ENCODE results near the gene OPN5. TPM values are rescaled to one million over a fixed set of nuclear protein-coding genes. Genes with fewer than 3 reads are reported as not detected.

OPN5 gene
- total RNA-seq, 2 donors from 2014 or later, result not detected

- H3K4me1 ChIP-seq (ENCODE audit: control insufficient read depth in 1 of 2, low read depth in 2 of 2), result no peaks in the 10 kb centered on the region
- no peaks in the 10 kb centered on the region for H3K36me3 ChIP-seq
- DNase-seq (ENCODE audit: low spot score) (no peak), ATAC-seq (ENCODE audit: insufficient number of reproducible peaks, low FRiP score, low read depth) (no peak)
- no peak overlapping the region for H3K4me3 ChIP-seq
- TF ChIP-seq CTCF (IDR thresholded peaks at IDR 0.05), result no peak
- no peaks in the 10 kb centered on the region for H3K27me3 ChIP-seq (replicated peaks; ENCODE audit: insufficient read depth)
- H3K9me3 ChIP-seq, result no peaks in the 10 kb centered on the region
- no peak overlapping the region for H3K27ac ChIP-seq
These were observed 23.0 kb downstream of the OPN5 start for GRCh38 chr6:47804821-47805220.

DNA sequence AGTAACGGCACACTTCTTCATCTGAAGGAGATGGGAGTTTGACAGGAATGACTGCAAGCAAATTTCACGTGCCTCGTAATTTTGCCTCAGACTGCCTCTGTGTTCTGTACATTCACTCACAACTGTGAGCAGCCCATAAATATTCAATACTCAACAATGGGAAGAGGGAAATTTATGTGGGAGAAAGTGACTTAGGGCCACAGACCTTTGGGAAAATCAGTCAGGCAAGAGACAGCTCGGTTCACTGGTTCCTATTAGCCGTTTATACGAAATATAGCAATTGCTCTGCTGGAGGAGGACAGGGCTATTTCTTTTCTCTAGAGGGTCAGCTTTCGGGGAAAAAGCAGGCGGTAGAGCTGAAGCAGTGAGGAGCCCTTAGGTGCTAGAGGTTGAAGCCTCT is 28.0 kb downstream of the OPN5 start:
- no peaks in the 10 kb centered on the region for H3K4me1 ChIP-seq (ENCODE audit: control insufficient read depth in 1 of 2, low read depth in 2 of 2)
- no peaks in the 10 kb centered on the region for H3K9me3 ChIP-seq
- ATAC-seq (ENCODE audit: insufficient number of reproducible peaks, low FRiP score, low read depth) (no peak), DNase-seq (ENCODE audit: low spot score) (no peak)
- no peak overlapping the region for H3K4me3 ChIP-seq
- no peak for TF ChIP-seq CTCF (IDR thresholded peaks at IDR 0.05)
- H3K27me3 ChIP-seq (replicated peaks; ENCODE audit: insufficient read depth), result no peaks in the 10 kb centered on the region
- no peak overlapping the region for H3K27ac ChIP-seq
- no peaks in the 10 kb centered on the region for H3K36me3 ChIP-seq

GRCh38 chr6:47810885-47811284 is 29.1 kb downstream of the OPN5 start:
- H3K9me3 ChIP-seq, result no peaks in the 10 kb centered on the region
- no peak for ATAC-seq (ENCODE audit: insufficient number of reproducible peaks, low FRiP score, low read depth)

GRCh38 chr6:47811443-47811842 is 29.6 kb downstream of the OPN5 start:
- no peaks in the 10 kb centered on the region for H3K9me3 ChIP-seq
- H3K4me3 ChIP-seq, result no peak overlapping the region
- DNase-seq (ENCODE audit: low spot score), result no peak
- H3K27ac ChIP-seq, result no peak overlapping the region
- ATAC-seq (ENCODE audit: insufficient number of reproducible peaks, low FRiP score, low read depth), result no peak
- no peaks in the 10 kb centered on the region for H3K27me3 ChIP-seq (replicated peaks; ENCODE audit: insufficient read depth)
- H3K36me3 ChIP-seq, result no peaks in the 10 kb centered on the region
- no peaks in the 10 kb centered on the region for H3K4me1 ChIP-seq (ENCODE audit: control insufficient read depth in 1 of 2, low read depth in 2 of 2)
- no peak for TF ChIP-seq CTCF (IDR thresholded peaks at IDR 0.05)

More at GRCh38 chr6:47810885-47811284, 29.1 kb downstream of the OPN5 start:
- no peak overlapping the region for H3K4me3 ChIP-seq
- no peaks in the 10 kb centered on the region for H3K27me3 ChIP-seq (replicated peaks; ENCODE audit: insufficient read depth)
- H3K4me1 ChIP-seq (ENCODE audit: control insufficient read depth in 1 of 2, low read depth in 2 of 2), result no peaks in the 10 kb centered on the region
- no peak overlapping the region for H3K27ac ChIP-seq
- no peak for TF ChIP-seq CTCF (IDR thresholded peaks at IDR 0.05)
- H3K36me3 ChIP-seq, result no peaks in the 10 kb centered on the region
- no peak for DNase-seq (ENCODE audit: low spot score)

- no peak for ATAC-seq (ENCODE audit: insufficient number of reproducible peaks, low FRiP score, low read depth)
- no peak for DNase-seq (ENCODE audit: low spot score)
- H3K36me3 ChIP-seq, result no peaks in the 10 kb centered on the region
- no peak overlapping the region for H3K27ac ChIP-seq
- H3K9me3 ChIP-seq, result no peaks in the 10 kb centered on the region
- no peaks in the 10 kb centered on the region for H3K27me3 ChIP-seq (replicated peaks; ENCODE audit: insufficient read depth)
- no peak for TF ChIP-seq CTCF (IDR thresholded peaks at IDR 0.05)
- H3K4me1 ChIP-seq (ENCODE audit: control insufficient read depth in 1 of 2, low read depth in 2 of 2), result no peaks in the 10 kb centered on the region
- H3K4me3 ChIP-seq, result no peak overlapping the region
These were observed 35.9 kb downstream of the OPN5 start for GRCh38 chr6:47817749-47818148.

Measured in thoracic aorta (tissue), 2 donors.